Mononuclear cell (primary cell): ENCODE results near the gene DOCK2. TPM values are rescaled to one million over a fixed set of nuclear protein-coding genes. Genes with fewer than 3 reads are reported as not detected.
"Not testable (repeated sequence)": the region's sequence is repeated elsewhere in the genome, so short reads cannot be mapped to it uniquely, and the experiment has no call there.

Experiments used
- H3K27me3 ChIP-seq: 2 replicates; pipeline ENCODE4 v1.6.0; 2011; ENCODE audit warnings: low read length, control low read depth; ENCODE audit not compliant: insufficient read depth
- H3K4me1 ChIP-seq: 2 replicates; pipeline ENCODE4 v1.5.1; 2011; ENCODE audit warnings: mild to moderate bottlenecking, low read length, control low read depth; ENCODE audit not compliant: insufficient read depth
- H3K4me3 ChIP-seq: 2 replicates; pipeline ENCODE4 v1.5.1; 2011; ENCODE audit warnings: mild to moderate bottlenecking, low read length, moderate library complexity
- H3K9me3 ChIP-seq: 2 replicates; pipeline ENCODE4 v1.5.1; 2011; ENCODE audit warnings: low read depth, mild to moderate bottlenecking, control low read depth, low read length
- total RNA-seq: library from RNA; depleted of rRNA; stranded (reverse); fragments of >200 nt; gene quantifications from one replicate; pipeline ENCODE4 v1.2.3, GENCODE V29; 2012

DOCK2 gene
- total RNA-seq, 1 donor = 244 TPM

DNA sequence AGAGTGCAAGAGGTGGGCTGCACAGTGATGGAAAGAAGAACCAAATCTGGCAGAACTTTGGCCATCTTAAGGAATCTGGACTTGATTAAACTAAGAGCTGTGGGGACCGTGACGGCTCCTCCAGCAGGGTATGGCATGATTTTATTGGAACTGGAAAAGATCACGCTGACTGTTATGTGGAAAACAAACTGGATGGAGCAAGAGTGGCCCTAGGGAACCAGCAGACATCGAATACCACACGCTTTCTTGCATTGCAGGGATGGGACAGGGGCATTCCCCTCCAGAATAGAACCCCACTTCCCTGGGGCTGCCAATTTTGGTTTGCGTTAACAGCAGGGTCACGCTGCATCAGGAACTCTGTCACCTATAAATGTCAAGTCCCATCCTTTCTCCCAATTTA is 304.5 kb downstream of the DOCK2 start:
- peaks cover 7% of the 10 kb centered on the region for H3K4me1 ChIP-seq
- H3K27me3 ChIP-seq = no peaks in the 10 kb centered on the region
- H3K4me3 ChIP-seq = no peak overlapping the region
- H3K9me3 ChIP-seq = no peaks in the 10 kb centered on the region

DNA sequence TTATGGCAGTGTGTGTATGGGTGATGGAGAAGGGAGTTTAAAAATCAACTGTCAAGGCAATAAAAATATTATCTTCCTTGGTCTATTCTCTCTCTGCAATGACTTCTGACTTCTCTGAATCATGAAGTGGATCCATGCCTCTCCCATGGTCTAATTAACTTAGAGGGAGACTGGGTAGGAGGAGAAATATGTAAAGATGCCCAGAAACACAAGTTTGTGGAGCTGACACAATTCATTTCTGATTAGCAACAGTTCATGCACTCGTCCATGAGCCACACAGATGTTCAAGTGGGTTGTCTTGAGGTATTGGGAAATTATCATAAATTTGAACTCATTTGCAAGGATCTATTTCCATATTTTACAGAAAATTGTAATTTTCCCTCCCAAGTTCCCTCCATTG is 305.1 kb downstream of the DOCK2 start:
- H3K9me3 ChIP-seq = no peaks in the 10 kb centered on the region
- no peak overlapping the region for H3K4me3 ChIP-seq
- H3K4me1 ChIP-seq = peaks cover 7% of the 10 kb centered on the region
- H3K27me3 ChIP-seq = no peaks in the 10 kb centered on the region

- Histone ChIP-seq H3K4me1 (peaks cover 7% of the 10 kb centered on the region), H3K27me3 (no peaks in the 10 kb centered on the region), H3K9me3 (no peaks in the 10 kb centered on the region), H3K4me3 (no peak overlapping the region)
These were observed 306.0 kb downstream of the DOCK2 start for GRCh38 chr5:169943026-169943425.

DNA sequence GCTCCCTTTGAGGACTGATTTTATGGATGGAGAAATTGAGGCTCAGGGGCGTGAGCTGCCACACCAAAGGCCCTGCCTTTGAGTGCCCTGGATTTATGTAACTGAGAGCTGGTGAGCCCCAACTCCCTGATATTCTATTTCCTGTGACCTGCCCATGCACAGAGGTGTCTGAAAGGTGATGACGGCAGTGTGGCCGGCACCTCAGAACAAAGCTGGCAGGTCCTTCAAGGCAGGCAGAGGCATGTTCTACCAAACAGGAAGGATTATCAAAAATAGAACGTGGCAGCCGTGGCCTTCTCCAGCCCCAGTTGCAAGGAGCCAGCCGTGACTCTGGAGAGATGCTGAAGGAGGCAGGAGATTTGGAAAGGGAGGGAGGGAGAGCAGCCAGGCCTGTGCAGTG is 307.0 kb downstream of the DOCK2 start:
- Histone ChIP-seq H3K4me3 (no peak overlapping the region), H3K27me3 (no peaks in the 10 kb centered on the region), H3K4me1 (peaks cover 7% of the 10 kb centered on the region), H3K9me3 (no peaks in the 10 kb centered on the region)

- no peak overlapping the region for H3K4me3 ChIP-seq
- H3K27me3 ChIP-seq = no peaks in the 10 kb centered on the region
- no peaks in the 10 kb centered on the region for H3K9me3 ChIP-seq
- H3K4me1 ChIP-seq = peaks cover 7% of the 10 kb centered on the region
These were observed 308.0 kb downstream of the DOCK2 start for GRCh38 chr5:169944922-169945680.

DNA sequence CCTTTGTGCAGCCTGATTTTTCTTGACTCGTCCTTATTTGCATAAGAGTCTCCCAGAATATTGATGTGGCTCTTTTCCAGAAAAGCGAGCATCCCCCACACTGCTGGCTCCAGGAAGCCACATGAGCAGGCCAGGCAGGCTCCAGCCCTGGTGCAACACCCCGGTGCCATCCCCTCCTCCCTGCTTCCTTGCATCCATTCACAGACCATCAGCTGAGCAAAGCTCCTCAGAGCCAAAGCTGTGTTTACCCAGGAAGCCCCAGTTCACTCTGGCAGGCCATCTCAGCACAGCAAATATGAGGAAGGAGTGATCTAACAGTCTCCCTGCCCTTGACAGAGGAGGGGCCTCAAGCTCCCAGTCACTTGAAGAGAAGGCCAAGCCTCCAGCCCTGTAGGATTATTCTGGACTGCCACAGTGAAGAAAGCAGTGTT is 308.8 kb downstream of the DOCK2 start:
- Histone ChIP-seq H3K27me3 (no peaks in the 10 kb centered on the region), H3K4me3 (no peak overlapping the region), H3K9me3 (no peaks in the 10 kb centered on the region), H3K4me1 (peaks cover 7% of the 10 kb centered on the region)

GRCh38 chr5:169946743-169947295 is 309.7 kb downstream of the DOCK2 start:
- Histone ChIP-seq H3K4me1 (peaks cover 7% of the 10 kb centered on the region), H3K4me3 (no peak overlapping the region), H3K27me3 (no peaks in the 10 kb centered on the region), H3K9me3 (no peaks in the 10 kb centered on the region)

DNA sequence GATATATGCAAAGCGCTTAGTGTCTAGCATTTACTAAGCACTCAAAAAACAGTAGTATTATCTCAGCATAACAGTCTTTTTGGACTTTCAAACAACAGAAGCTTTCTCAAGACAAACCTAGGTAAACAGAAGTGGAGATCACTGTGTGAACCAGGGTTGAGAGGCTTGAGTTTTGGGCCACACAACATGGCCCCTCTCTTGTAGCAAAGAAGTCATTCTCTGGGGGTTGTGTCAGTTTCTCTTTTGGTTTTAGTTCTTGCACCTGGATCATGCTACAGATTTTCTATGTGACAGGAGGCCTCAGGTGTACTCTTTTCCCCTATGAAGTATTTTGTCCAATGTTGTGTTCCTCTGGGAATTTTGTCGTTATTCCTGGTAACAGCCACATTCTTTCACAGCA is 313.3 kb downstream of the DOCK2 start:
- Histone ChIP-seq H3K4me1 (peaks cover 7% of the 10 kb centered on the region), H3K27me3 (no peaks in the 10 kb centered on the region), H3K9me3 (no peaks in the 10 kb centered on the region), H3K4me3 (no peak overlapping the region)

- not testable (repeated sequence) for H3K4me3 ChIP-seq
These were observed 316.1 kb downstream of the DOCK2 start for GRCh38 chr5:169953196-169953595.

GRCh38 chr5:169954786-169955185 is 317.7 kb downstream of the DOCK2 start:
- Histone ChIP-seq H3K4me3 (no peak overlapping the region), H3K27me3 (no peaks in the 10 kb centered on the region), H3K9me3 (no peaks in the 10 kb centered on the region), H3K4me1 (peaks cover 7% of the 10 kb centered on the region)

More at GRCh38 chr5:169953196-169953595, 316.1 kb downstream of the DOCK2 start:
- H3K9me3 ChIP-seq, H3K27me3 ChIP-seq, H3K4me1 ChIP-seq: not testable (repeated sequence)

GRCh38 chr5:169956126-169956525 is 319.1 kb downstream of the DOCK2 start:
- no peaks in the 10 kb centered on the region for H3K9me3 ChIP-seq
- peaks cover 7% of the 10 kb centered on the region for H3K4me1 ChIP-seq
- H3K4me3 ChIP-seq = no peak overlapping the region
- no peaks in the 10 kb centered on the region for H3K27me3 ChIP-seq

DNA sequence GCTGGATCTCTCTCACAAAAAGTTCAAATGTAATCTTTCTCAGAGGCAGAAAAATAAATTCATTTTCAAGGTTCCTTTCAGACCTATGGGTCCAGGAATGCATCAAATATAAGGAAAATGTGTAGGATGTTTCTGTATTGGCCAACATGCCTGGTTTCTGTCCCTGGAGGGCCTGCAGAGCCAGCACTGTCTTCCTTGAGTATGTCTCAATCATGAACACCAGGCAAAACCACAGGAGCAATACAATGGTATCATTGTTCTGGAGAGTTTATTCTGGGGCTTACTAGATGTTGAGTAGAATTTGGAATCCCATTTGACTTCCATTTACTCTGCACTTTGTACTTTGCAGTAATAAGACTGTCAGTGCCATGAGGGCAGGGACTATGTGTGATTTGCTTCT is 319.7 kb downstream of the DOCK2 start:
- peaks cover 7% of the 10 kb centered on the region for H3K4me1 ChIP-seq
- H3K9me3 ChIP-seq = no peaks in the 10 kb centered on the region
- H3K27me3 ChIP-seq = no peaks in the 10 kb centered on the region
- H3K4me3 ChIP-seq = no peak overlapping the region

GRCh38 chr5:169958278-169958677 is 321.2 kb downstream of the DOCK2 start:
- Histone ChIP-seq H3K4me3 (no peak overlapping the region), H3K9me3 (no peaks in the 10 kb centered on the region), H3K27me3 (no peaks in the 10 kb centered on the region), H3K4me1 (peaks cover 6% of the 10 kb centered on the region)

GRCh38 chr5:169960659-169961058 is 323.6 kb downstream of the DOCK2 start:
- Histone ChIP-seq H3K27me3 (no peaks in the 10 kb centered on the region), H3K4me3 (no peak overlapping the region), H3K9me3 (no peaks in the 10 kb centered on the region), H3K4me1 (no peaks in the 10 kb centered on the region)

DNA sequence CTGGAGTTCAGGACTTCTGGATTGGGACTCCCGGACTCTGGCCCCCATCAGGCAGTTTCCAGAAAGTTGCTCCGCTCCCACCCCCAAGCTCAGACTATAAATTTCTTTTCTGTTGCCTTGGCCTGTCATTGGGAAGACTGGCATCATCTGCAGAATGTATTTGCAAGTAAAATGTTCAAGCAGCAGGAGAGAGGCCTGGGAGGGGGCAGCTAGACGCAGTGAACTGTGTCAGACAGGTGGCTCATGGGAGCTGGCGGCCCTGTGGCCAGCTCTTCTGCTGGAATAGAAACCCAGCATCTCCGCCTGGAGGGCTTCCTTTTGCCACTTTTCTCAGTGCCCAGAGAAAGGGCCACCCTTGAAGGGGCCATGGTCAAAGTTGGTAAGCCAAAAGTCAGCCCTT is 327.2 kb downstream of the DOCK2 start:
- H3K4me1 ChIP-seq = no peaks in the 10 kb centered on the region
- no peaks in the 10 kb centered on the region for H3K9me3 ChIP-seq
- H3K4me3 ChIP-seq = no peak overlapping the region
- no peaks in the 10 kb centered on the region for H3K27me3 ChIP-seq

- H3K9me3 ChIP-seq = no peaks in the 10 kb centered on the region
- H3K4me1 ChIP-seq = no peaks in the 10 kb centered on the region
- H3K4me3 ChIP-seq = no peak overlapping the region
- H3K27me3 ChIP-seq = no peaks in the 10 kb centered on the region
These were observed 333.3 kb downstream of the DOCK2 start for GRCh38 chr5:169970339-169970738.
